ENCODE measurements around the gene SLC35F3.

DNA sequence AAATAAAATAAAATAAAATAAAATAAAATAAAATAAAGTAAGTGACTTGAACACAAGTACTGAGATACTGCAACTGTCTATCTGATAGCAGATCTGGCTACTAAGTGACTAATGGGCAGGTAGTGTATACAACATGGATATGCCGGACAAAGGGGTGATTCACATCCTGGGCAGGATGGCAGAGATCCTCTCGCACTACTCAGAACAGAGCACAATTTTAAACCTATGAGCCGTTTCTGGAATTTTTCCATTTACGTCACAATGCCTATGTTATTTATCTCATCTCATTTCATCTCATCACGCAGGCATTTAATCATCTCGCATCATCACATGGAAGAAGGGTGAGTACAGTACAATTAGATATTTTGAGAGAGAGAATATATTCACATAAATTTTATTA, 235.5 kb downstream of the SLC35F3 start:
- TF ChIP-seq CTCF (IDR thresholded peaks at IDR 0.05; ENCODE audit: insufficient read depth, low read depth, low read length), result no peak
- TF ChIP-seq EZH2 (IDR thresholded peaks at IDR 0.05; ENCODE audit: insufficient read depth, low read length), result no peak

Data from astrocyte (in vitro differentiated cells and primary cell).